ENCODE results near the gene RTL10.
A peak's percentile ranks its signal among the peaks of the same experiment; 100 is the strongest.

The RTL10 gene

GRCh38 chr22:19864538-19865106 is 9.9 kb upstream of the RTL10 start:
- FAIRE-seq: peak; percentile 50
- no peak for DNase-seq (ENCODE audit: low spot score)

GRCh38 chr22:19863571-19863970 is 8.9 kb upstream of the RTL10 start:
- no peak for DNase-seq (ENCODE audit: low spot score)
- peak; percentile 30 for FAIRE-seq

- DNase-seq (ENCODE audit: low spot score): no peak
- no peak for FAIRE-seq
Observed at GRCh38 chr22:19862619-19863246, 8.1 kb upstream of the RTL10 start.

GRCh38 chr22:19859861-19860510 is 5.3 kb upstream of the RTL10 start:
- DNase-seq (ENCODE audit: low spot score) (no peak), FAIRE-seq (no peak)

- DNase-seq (ENCODE audit: low spot score) (no peak), FAIRE-seq (no peak)
Observed at GRCh38 chr22:19857382-19857781, 2.7 kb upstream of the RTL10 start.

GRCh38 chr22:19855504-19856409 is 1.1 kb upstream of the RTL10 start:
- FAIRE-seq (peak; percentile 84), DNase-seq (ENCODE audit: low spot score) (peak; percentile 83)

- peak; percentile 17 for FAIRE-seq
- peak; percentile 27 for DNase-seq (ENCODE audit: low spot score)
Observed at GRCh38 chr22:19853879-19854777, 546 bp downstream of the RTL10 start.

- FAIRE-seq (no peak), DNase-seq (ENCODE audit: low spot score) (peak; percentile 8)
Observed at GRCh38 chr22:19853058-19853878, 1.4 kb downstream of the RTL10 start.

- FAIRE-seq: no peak
Observed at GRCh38 chr22:19852177-19852781, 2.4 kb downstream of the RTL10 start.

GRCh38 chr22:19851291-19852176 is 3.1 kb downstream of the RTL10 start:
- DNase-seq (ENCODE audit: low spot score): no peak
- no peak for FAIRE-seq

More at GRCh38 chr22:19852177-19852781, 2.4 kb downstream of the RTL10 start:
- peak; percentile 5 for DNase-seq (ENCODE audit: low spot score)

- DNase-seq (ENCODE audit: low spot score): no peak
- no peak for FAIRE-seq
Observed at GRCh38 chr22:19850763-19851109, 3.9 kb downstream of the RTL10 start.

GRCh38 chr22:19849835-19850762 is 4.6 kb downstream of the RTL10 start:
- FAIRE-seq (peak; percentile 50), DNase-seq (ENCODE audit: low spot score) (no peak)

- DNase-seq (ENCODE audit: low spot score) (peak; percentile 66), FAIRE-seq (peak; percentile 88)
Observed at GRCh38 chr22:19848298-19849224, 6.1 kb downstream of the RTL10 start.

GRCh38 chr22:19847345-19847632 is 7.4 kb downstream of the RTL10 start:
- DNase-seq (ENCODE audit: low spot score) (peak; percentile 4), FAIRE-seq (no peak)

GRCh38 chr22:19846620-19847344 is 7.9 kb downstream of the RTL10 start:
- DNase-seq (ENCODE audit: low spot score) (no peak), FAIRE-seq (peak; percentile 59)

Measured in urothelium cell line (cell line).